CD14-positive monocyte (primary cell): ENCODE data around the gene PRKCQ. TPM values are rescaled to one million over a fixed set of nuclear protein-coding genes. Genes with fewer than 3 reads are reported as not detected.

Experiments
- DNase-seq, 3 donors: peaks; one replicate each; pipeline ENCODE4 v3.0.0-alpha.2; 2011 to 2022
- H2AFZ ChIP-seq: 2 replicates; pipeline ENCODE4 v1.6.0; 2012; ENCODE audit warnings: mild to moderate bottlenecking, low read depth, low read length, inconsistent platforms; ENCODE audit not compliant: insufficient read depth, poor library complexity, severe bottlenecking
- H3K27ac ChIP-seq, 2 donors: 1 replicate in 1 of 2; 2 replicates in 1 of 2; pipeline ENCODE4 v1.5.1; 2012 to 2013; ENCODE audit warnings: low read length in 2 of 2, control low read depth in 1 of 2, inconsistent platforms in 1 of 2, low read depth in 1 of 2, mild to moderate bottlenecking in 1 of 2
- H3K27me3 ChIP-seq, 2 donors: one replicate each; pipeline versions ENCODE4 v1.6.0 to v1.6.1; 2011 to 2013; ENCODE audit warnings: low read length in 2 of 2; ENCODE audit not compliant: control insufficient read depth in 2 of 2, insufficient read depth in 2 of 2
- H3K36me3 ChIP-seq, 2 donors: replicated peaks in 1 of 2; 1 replicate in 1 of 2; 2 replicates in 1 of 2; pipeline versions ENCODE4 v1.5.1 to v1.6.1; 2012 to 2013; ENCODE audit warnings: low read length in 2 of 2, control low read depth in 1 of 2, inconsistent platforms in 1 of 2, mild to moderate bottlenecking in 1 of 2; ENCODE audit not compliant: insufficient read depth in 2 of 2, control insufficient read depth in 1 of 2
- H3K4me1 ChIP-seq, 2 donors: 1 replicate in 1 of 2; 2 replicates in 1 of 2; pipeline versions ENCODE4 v1.5.1 to v1.6.1; 2012 to 2013; ENCODE audit warnings: low read length in 2 of 2, control low read depth in 1 of 2, inconsistent platforms in 1 of 2, mild to moderate bottlenecking in 1 of 2, moderate library complexity in 1 of 2; ENCODE audit not compliant: insufficient read depth in 2 of 2, control insufficient read depth in 1 of 2
- H3K4me2 ChIP-seq: replicated peaks from 2 replicates; pipeline ENCODE3; 2012; ENCODE audit warnings: low read length, moderate library complexity, mild to moderate bottlenecking; ENCODE audit not compliant: poor library complexity, severe bottlenecking; ENCODE audit errors: extremely low read depth
- H3K4me3 ChIP-seq, 3 experiments: fragments of 200-600 bp in 1 of 3; sonication (generic) in 1 of 3; replicated peaks in 1 of 3; 1 replicate in 2 of 3; 2 replicates in 1 of 3; pipeline ENCODE4 v1.5.1; 2011 to 2013; ENCODE audit warnings: low read length in 3 of 3, mild to moderate bottlenecking in 3 of 3, control low read depth in 2 of 3, low read depth in 2 of 3, inconsistent platforms in 1 of 3, moderate library complexity in 1 of 3
- H3K79me2 ChIP-seq: 2 replicates; pipeline ENCODE4 v1.6.0; 2012; ENCODE audit warnings: mild to moderate bottlenecking, control low read depth, inconsistent platforms, low read length, moderate library complexity; ENCODE audit not compliant: insufficient read depth
- H3K9ac ChIP-seq: 2 replicates; pipeline ENCODE4 v1.6.0; 2017; ENCODE audit warnings: low read length, mild to moderate bottlenecking; ENCODE audit not compliant: insufficient read depth, poor library complexity, severe bottlenecking
- H3K9me3 ChIP-seq, 2 donors: replicated peaks in 1 of 2; 1 replicate in 1 of 2; 2 replicates in 1 of 2; pipeline versions ENCODE4 v1.5.1 to v1.6.1; 2012 to 2013; ENCODE audit warnings: low read length in 2 of 2, control low read depth in 1 of 2; ENCODE audit not compliant: control insufficient read depth in 1 of 2, insufficient read depth in 1 of 2
- H4K20me1 ChIP-seq: 2 replicates; pipeline ENCODE4 v1.6.0; 2012; ENCODE audit warnings: mild to moderate bottlenecking, low read length, control low read depth, moderate library complexity; ENCODE audit not compliant: insufficient read depth
- H3K27ac Mint-ChIP-seq, 7 donors: one replicate each; pipeline ENCODE4 v1.8.0; 2020; ENCODE audit warnings: mild to moderate bottlenecking in 7 of 7, mixed read lengths in 7 of 7, moderate library complexity in 6 of 7, inconsistent platforms in 2 of 7
- H3K27me3 Mint-ChIP-seq, 3 donors: one replicate each; pipeline ENCODE4 v1.8.0; 2021 to 2022; ENCODE audit warnings: low read depth in 3 of 3, mild to moderate bottlenecking in 3 of 3, mixed read lengths in 3 of 3, moderate library complexity in 3 of 3, inconsistent platforms in 1 of 3
- H3K36me3 Mint-ChIP-seq, 2 donors: one replicate each; pipeline ENCODE4 v1.8.0; 2020; ENCODE audit warnings: mixed read lengths in 2 of 2, inconsistent platforms in 1 of 2, mild to moderate bottlenecking in 1 of 2
- H3K4me1 Mint-ChIP-seq: one replicate; pipeline ENCODE4 v1.8.0; 2020; ENCODE audit warnings: mild to moderate bottlenecking, mixed read lengths
- H3K4me3 Mint-ChIP-seq, 2 donors: one replicate each; pipeline ENCODE4 v1.8.0; 2020; ENCODE audit warnings: mild to moderate bottlenecking in 2 of 2, mixed read lengths in 2 of 2, moderate library complexity in 1 of 2
- H3K9me3 Mint-ChIP-seq, 7 donors: one replicate each; pipeline ENCODE4 v1.8.0; 2020 to 2022; ENCODE audit warnings: mixed read lengths in 7 of 7, mild to moderate bottlenecking in 6 of 7, moderate library complexity in 6 of 7, inconsistent platforms in 2 of 7
- CTCF ChIP-seq: fragments of 200-600 bp; IDR thresholded peaks from one replicate; pipeline ENCODE4 v1.8.0; 2022; ENCODE audit warnings: antibody characterized with exemption, mild to moderate bottlenecking
- WGBS: methylation state at CpG from one replicate; pipeline ENCODE4 v1.1.5; 2013; ENCODE audit warnings: missing lambda C conversion rate; ENCODE audit not compliant: insufficient coverage; 5-methylcytosine and 5-hydroxymethylcytosine counted together
- intact Hi-C, 2 donors: fragments of 100-400 bp; cut with micrococcal nuclease; formaldehyde crosslinking; loops; one replicate each; pipeline versions ENCODE4 v1.15.0 to v1.15.1; 2023
- polyA plus RNA-seq, 3 donors: library from polyadenylated mRNA; depleted of rRNA in 1 of 3; unstranded in 2 of 3; stranded (reverse) in 1 of 3; fragments of 300-500 nt in 2 of 3; fragments of >200 nt in 1 of 3; fragmentation: Illumina TruSeq in 2 of 3; gene quantifications; 1 replicate in 2 of 3; 2 replicates in 1 of 3; pipeline ENCODE4 v1.2.3, GENCODE V29; 2012 to 2021

Gene PRKCQ
- polyA plus RNA-seq, 3 donors: 0.01 to 0.29 (median 0.09) TPM

GRCh38 chr10:6388261-6388893 is 191.7 kb downstream of the PRKCQ start:
- no peak overlapping the region for H3K27ac ChIP-seq
- intact Hi-C loops: no loop called here
- H3K79me2 ChIP-seq: no peaks in the 10 kb centered on the region
- WGBS: 50% methylated on average over 2 of the region's 4 CpGs
- no peaks in the 10 kb centered on the region for H3K36me3 ChIP-seq
- no peak overlapping the region for H3K4me2 ChIP-seq
- H3K9me3 ChIP-seq: peaks cover 11 to 13% of the 10 kb centered on the region in 2 donors
- H3K27me3 ChIP-seq: no peaks in the 10 kb centered on the region
- H3K4me1 ChIP-seq: peaks cover 25 to 36% of the 10 kb centered on the region in 2 donors
- peaks cover 2 to 5% of the 10 kb centered on the region in 2 donors for H3K36me3 Mint-ChIP-seq
- H3K27me3 Mint-ChIP-seq: peaks cover 0 to 3% (median 3%) of the 10 kb centered on the region in 3 donors
- peaks cover 41% of the 10 kb centered on the region for H3K4me1 Mint-ChIP-seq
- H3K4me3 ChIP-seq: no peak overlapping the region
- H3K4me3 Mint-ChIP-seq: no peak overlapping the region
- no peak overlapping the region for H3K27ac Mint-ChIP-seq
- no peak for DNase-seq
- H2AFZ ChIP-seq: no peak overlapping the region
- no peaks in the 10 kb centered on the region for H4K20me1 ChIP-seq
- TF ChIP-seq CTCF: no peak
- peaks cover 8 to 23% (median 17%) of the 10 kb centered on the region in 7 donors for H3K9me3 Mint-ChIP-seq
- H3K9ac ChIP-seq: no peak overlapping the region

GRCh38 chr10:6386960-6387359 is 193.1 kb downstream of the PRKCQ start:
- no peaks in the 10 kb centered on the region for H4K20me1 ChIP-seq
- Mint-ChIP-seq H3K36me3 (peaks cover 2 to 5% of the 10 kb centered on the region in 2 donors), H3K9me3 (peaks cover 8 to 23% (median 17%) of the 10 kb centered on the region in 7 donors), H3K27me3 (peaks cover 0 to 3% (median 3%) of the 10 kb centered on the region in 3 donors), H3K4me3 (no peak overlapping the region), H3K27ac (peak overlapping the region in 2 of 7 donors; percentile 32 to 67), H3K4me1 (peaks cover 55% of the 10 kb centered on the region)
- intact Hi-C loops: loop anchor here in 1 of 2 donors (1.0 kb wide), 1 partner anchor 9 kb away; no protein-coding TSS in a partner anchor
- 96% methylated on average over 4 of the region's 5 CpGs for WGBS
- TF ChIP-seq CTCF: no peak
- no peak overlapping the region for H3K27ac ChIP-seq
- H3K79me2 ChIP-seq: no peaks in the 10 kb centered on the region
- H3K9me3 ChIP-seq: peaks cover 11% of the 10 kb centered on the region in 2 donors
- H3K4me1 ChIP-seq: peaks cover 35 to 50% of the 10 kb centered on the region in 2 donors
- H3K4me2 ChIP-seq: no peak overlapping the region
- no peak for DNase-seq
- H3K4me3 ChIP-seq: no peak overlapping the region
- no peak overlapping the region for H3K9ac ChIP-seq
- H2AFZ ChIP-seq: no peak overlapping the region
- no peaks in the 10 kb centered on the region for H3K36me3 ChIP-seq
- no peaks in the 10 kb centered on the region for H3K27me3 ChIP-seq
